Right lobe of liver (tissue), 6 donors: ENCODE results near the gene ULBP3. TPM values are rescaled to one million over a fixed set of nuclear protein-coding genes. Genes with fewer than 3 reads are reported as not detected.
A peak's percentile ranks its signal among the peaks of the same experiment; 100 is the strongest.

Experiments
- ATAC-seq, 4 donors: fragments of 200-7000 bp; cut with Tn5 transposase; one replicate each; pipeline ENCODE4 v1.9.1; 2020; ENCODE audit warnings: mild to moderate bottlenecking in 4 of 4, moderate library complexity in 4 of 4
- DNase-seq, 3 donors: peaks; one replicate each; pipeline ENCODE4 v3.0.0-alpha.2; 2020
- H3K27ac ChIP-seq, 3 donors: fragments of 200-600 bp; one replicate each; pipeline ENCODE4 v1.8.0; 2022
- H3K27me3 ChIP-seq, 2 donors: fragments of 200-600 bp; one replicate each; pipeline ENCODE4 v1.8.0; 2022
- H3K36me3 ChIP-seq, 4 donors: fragments of 200-600 bp; sonication (generic) in 1 of 4; one replicate each; pipeline versions ENCODE4 v1.5.1 to v1.8.0; 2017 to 2022; ENCODE audit warnings: control low read depth in 1 of 4
- H3K4me1 ChIP-seq, 4 donors: fragments of 200-600 bp; sonication (generic) in 1 of 4; one replicate each; pipeline versions ENCODE4 v1.5.1 to v1.8.0; 2017 to 2022; ENCODE audit warnings: control low read depth in 1 of 4
- H3K4me3 ChIP-seq, 3 donors: fragments of 200-600 bp; one replicate each; pipeline ENCODE4 v1.8.0; 2022
- H3K9me3 ChIP-seq, 4 donors: fragments of 200-600 bp; sonication (generic) in 1 of 4; one replicate each; pipeline versions ENCODE4 v1.5.1 to v1.8.0; 2017 to 2022; ENCODE audit warnings: control low read depth in 1 of 4
- CTCF ChIP-seq, 4 donors: fragments of 200-600 bp in 3 of 4; fragments of 450-650 bp in 1 of 4; IDR thresholded peaks; one replicate each; pipeline versions ENCODE4 v1.5.1 to v1.8.0; 2016 to 2022; ENCODE audit warnings: antibody characterized with exemption in 4 of 4, mild to moderate bottlenecking in 2 of 4
- POLR2A ChIP-seq: fragments of 450-650 bp; IDR thresholded peaks from one replicate; pipeline ENCODE4 v1.6.1; 2017; ENCODE audit warnings: antibody characterized with exemption, mild to moderate bottlenecking
- WGBS: methylation state at CpG from one replicate; pipeline ENCODE4 v1.1.6; 2018; ENCODE audit warnings: low coverage, low lambda C conversion rate; ENCODE audit not compliant: insufficient coverage; ENCODE audit errors: missing lambda C conversion rate; 5-methylcytosine and 5-hydroxymethylcytosine counted together
- intact Hi-C, 2 donors: fragments of 100-400 bp; cut with DNase I; formaldehyde crosslinking; loops; one replicate each; pipeline versions ENCODE4 v1.11.2 to v1.14.1; 2022
- total RNA-seq, 6 experiments: library from RNA; depleted of rRNA in 2 of 6; stranded (reverse); fragments of >200 nt in 2 of 6; fragmentation: NEBNext Ultra II Directional in 3 of 6; extraction: Animal tissue kit (Norgen Biotek cat#: 25700) in 3 of 6; gene quantifications; one replicate each; pipeline versions ENCODE4 v1.1.0 to v1.2.4, GENCODE V29; 2016 to 2023
- donor health status: DM: no; HTN: yes; CAD: no.
- donor health status: DM: no; HTN: no; CAD: no.
- donor health status: DM: no; HTN: no; CAD: no.
- donor health status: DM: no; HTN: yes; CAD: no.
- donor health status: DM: no; HTN: yes; CAD: no.

Gene ULBP3
- total RNA-seq, 6 experiments from 2014 or later, result 0.34 to 1.7 (median 0.89) TPM

- Histone ChIP-seq H3K27me3 (no peaks in the 10 kb centered on the region), H3K9me3 (no peaks in the 10 kb centered on the region), H3K4me1 (no peaks in the 10 kb centered on the region), H3K4me3 (no peak overlapping the region), H3K27ac (no peak overlapping the region), H3K36me3 (no peaks in the 10 kb centered on the region)
- intact Hi-C loops, result no loop called here
- ATAC-seq (no peak), DNase-seq (no peak)
- no peak for TF ChIP-seq CTCF (IDR thresholded peaks at IDR 0.05)
- TF ChIP-seq POLR2A, result no peak
- WGBS, result 100% methylated on average over 1 of the region's 3 CpGs
Measured at GRCh38 chr6:150070236-150070818, 1.4 kb upstream of the ULBP3 start.

- intact Hi-C loops, result no loop called here
- DNase-seq (peak; percentile 51 to 64 (median 53)), ATAC-seq (peak in 3 of 4 donors; percentile 7 to 34 (median 9))
- Histone ChIP-seq H3K27ac (no peak overlapping the region), H3K4me3 (peak overlapping the region; percentile 56 to 63 (median 62)), H3K4me1 (no peaks in the 10 kb centered on the region), H3K36me3 (no peaks in the 10 kb centered on the region), H3K27me3 (no peaks in the 10 kb centered on the region), H3K9me3 (no peaks in the 10 kb centered on the region)
- TF ChIP-seq POLR2A (no peak), CTCF (IDR thresholded peaks at IDR 0.05) (no peak)
- WGBS, result 63% methylated on average over 7 of the region's 11 CpGs
Measured at GRCh38 chr6:150069706-150070105, 785 bp upstream of the ULBP3 start.

GRCh38 chr6:150068151-150068550 is 770 bp downstream of the ULBP3 start:
- Histone ChIP-seq H3K9me3 (no peaks in the 10 kb centered on the region), H3K27ac (no peak overlapping the region), H3K27me3 (no peaks in the 10 kb centered on the region), H3K4me3 (peak overlapping the region; percentile 56 to 63 (median 62)), H3K4me1 (no peaks in the 10 kb centered on the region), H3K36me3 (no peaks in the 10 kb centered on the region)
- no CpG with 5 or more reads among the region's 4 CpGs for WGBS
- intact Hi-C loops, result no loop called here
- no peak for DNase-seq
- TF ChIP-seq CTCF (IDR thresholded peaks at IDR 0.05), result no peak
- no peak for TF ChIP-seq POLR2A
- peak in 2 of 4 donors; percentile 1 to 3 for ATAC-seq

- no peaks in the 10 kb centered on the region for H3K9me3 ChIP-seq
- WGBS, result 65% methylated on average over 2 of the region's 2 CpGs
- H3K27ac ChIP-seq, result no peak overlapping the region
- H3K4me3 ChIP-seq, result no peak overlapping the region
- DNase-seq (no peak), ATAC-seq (no peak)
- H3K27me3 ChIP-seq, result no peaks in the 10 kb centered on the region
- intact Hi-C loops, result no loop called here
- no peak for TF ChIP-seq POLR2A
- TF ChIP-seq CTCF (IDR thresholded peaks at IDR 0.05), result no peak
- H3K36me3 ChIP-seq, result no peaks in the 10 kb centered on the region
- H3K4me1 ChIP-seq, result no peaks in the 10 kb centered on the region
Measured at GRCh38 chr6:150065083-150065482, 3.8 kb downstream of the ULBP3 start.
